ENCODE data around the gene NMT2.

The NMT2 gene

DNA sequence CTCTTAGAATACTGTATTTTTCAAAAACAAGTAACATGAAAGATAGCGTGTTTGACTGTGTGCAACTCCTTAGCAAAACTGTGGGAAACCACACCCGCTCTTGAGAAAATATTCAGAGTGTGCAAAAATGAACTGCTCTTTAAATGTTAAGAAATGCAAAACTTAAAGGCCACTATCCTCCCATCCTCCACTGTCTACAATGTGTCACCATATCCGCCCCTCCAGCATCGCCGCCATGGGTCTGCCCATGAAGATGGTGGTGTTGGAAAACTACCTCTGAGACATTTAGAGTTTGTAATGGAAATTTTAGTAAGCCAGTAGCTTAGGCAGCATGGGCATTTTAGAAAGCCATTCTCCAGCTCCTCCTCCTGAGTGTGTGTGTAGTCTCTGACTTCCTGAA lies 20.1 kb upstream of the NMT2 start:
- H4K20me1 ChIP-seq (ENCODE audit: insufficient read depth, low read length) = no peaks in the 10 kb centered on the region
- H3K4me3 ChIP-seq (ENCODE audit: low read length) = no peak overlapping the region
- no peaks in the 10 kb centered on the region for H3K36me3 ChIP-seq (replicated peaks; ENCODE audit: low read depth, low read length)
- H3K9me3 ChIP-seq (ENCODE audit: insufficient read depth, low read length) = no peaks in the 10 kb centered on the region
- peaks cover 7% of the 10 kb centered on the region for H3K4me1 ChIP-seq (ENCODE audit: low read length)
- H3K4me2 ChIP-seq (ENCODE audit: low read length) = no peak overlapping the region
- H3K27ac ChIP-seq (ENCODE audit: low read length) = no peak overlapping the region
- no peak overlapping the region for H3K9ac ChIP-seq (ENCODE audit: low read length)
- TF ChIP-seq EZH2phosphoT487 (IDR thresholded peaks at IDR 0.05; ENCODE audit: low read depth) = no peak
- TF ChIP-seq, protein P1, sequence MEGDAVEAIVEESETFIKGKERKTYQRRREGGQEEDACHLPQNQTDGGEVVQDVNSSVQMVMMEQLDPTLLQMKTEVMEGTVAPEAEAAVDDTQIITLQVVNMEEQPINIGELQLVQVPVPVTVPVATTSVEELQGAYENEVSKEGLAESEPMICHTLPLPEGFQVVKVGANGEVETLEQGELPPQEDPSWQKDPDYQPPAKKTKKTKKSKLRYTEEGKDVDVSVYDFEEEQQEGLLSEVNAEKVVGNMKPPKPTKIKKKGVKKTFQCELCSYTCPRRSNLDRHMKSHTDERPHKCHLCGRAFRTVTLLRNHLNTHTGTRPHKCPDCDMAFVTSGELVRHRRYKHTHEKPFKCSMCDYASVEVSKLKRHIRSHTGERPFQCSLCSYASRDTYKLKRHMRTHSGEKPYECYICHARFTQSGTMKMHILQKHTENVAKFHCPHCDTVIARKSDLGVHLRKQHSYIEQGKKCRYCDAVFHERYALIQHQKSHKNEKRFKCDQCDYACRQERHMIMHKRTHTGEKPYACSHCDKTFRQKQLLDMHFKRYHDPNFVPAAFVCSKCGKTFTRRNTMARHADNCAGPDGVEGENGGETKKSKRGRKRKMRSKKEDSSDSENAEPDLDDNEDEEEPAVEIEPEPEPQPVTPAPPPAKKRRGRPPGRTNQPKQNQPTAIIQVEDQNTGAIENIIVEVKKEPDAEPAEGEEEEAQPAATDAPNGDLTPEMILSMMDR (IDR thresholded peaks at IDR 0.05; ENCODE audit: low read depth, low read length) = no peak
- H2AFZ ChIP-seq (ENCODE audit: low read depth, low read length) = no peak overlapping the region
- H3K79me2 ChIP-seq (ENCODE audit: low read length) = no peaks in the 10 kb centered on the region
- no peaks in the 10 kb centered on the region for H3K27me3 ChIP-seq (ENCODE audit: low read depth, low read length)

DNA sequence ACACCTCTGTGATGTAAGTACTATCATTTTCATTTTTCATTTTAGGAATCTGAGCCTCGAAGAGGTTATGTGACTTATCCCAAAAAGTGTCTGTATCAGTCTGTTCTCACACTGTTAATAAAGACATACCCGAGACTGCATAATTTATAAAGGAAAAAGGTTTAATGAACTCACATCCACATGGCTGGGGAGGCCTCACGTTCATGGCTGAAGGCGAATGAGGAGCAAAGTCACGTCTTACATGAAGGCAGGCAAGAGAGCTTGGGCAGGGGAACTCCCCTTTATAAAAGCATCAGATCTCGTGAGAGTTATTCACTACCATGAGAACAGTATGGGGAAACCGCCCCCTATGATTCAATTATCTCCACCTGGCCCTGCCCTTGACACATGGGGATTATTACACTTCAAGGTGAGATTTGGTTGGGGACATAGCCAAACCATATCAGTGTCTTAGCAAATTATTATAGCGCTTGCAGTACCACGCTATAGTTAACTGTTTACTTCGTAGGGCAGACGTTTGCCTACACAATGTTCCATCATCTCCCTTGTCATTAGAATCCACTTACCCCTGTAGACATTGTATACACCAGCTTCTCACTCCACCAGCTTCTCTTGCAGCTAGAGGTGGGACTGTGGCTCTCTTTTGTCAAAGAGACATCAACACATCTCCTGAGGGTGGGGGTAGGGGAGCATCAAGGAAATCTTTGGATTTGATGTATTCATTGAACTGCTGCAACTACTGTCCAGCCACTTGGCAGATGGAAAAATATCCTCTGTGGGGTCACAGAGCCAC lies 15.4 kb upstream of the NMT2 start:
- Histone ChIP-seq H3K9ac (ENCODE audit: low read length) (no peak overlapping the region), H3K27me3 (ENCODE audit: low read depth, low read length) (no peaks in the 10 kb centered on the region), H3K79me2 (ENCODE audit: low read length) (no peaks in the 10 kb centered on the region), H2AFZ (ENCODE audit: low read depth, low read length) (no peak overlapping the region), H3K27ac (ENCODE audit: low read length) (no peak overlapping the region), H3K4me1 (ENCODE audit: low read length) (no peaks in the 10 kb centered on the region), H3K36me3 (replicated peaks; ENCODE audit: low read depth, low read length) (no peaks in the 10 kb centered on the region), H3K9me3 (ENCODE audit: insufficient read depth, low read length) (no peaks in the 10 kb centered on the region), H4K20me1 (ENCODE audit: insufficient read depth, low read length) (no peaks in the 10 kb centered on the region), H3K4me3 (ENCODE audit: low read length) (no peak overlapping the region), H3K4me2 (ENCODE audit: low read length) (no peak overlapping the region)
- TF ChIP-seq EZH2phosphoT487 (IDR thresholded peaks at IDR 0.05; ENCODE audit: low read depth) = no peak
- TF ChIP-seq, protein P1 (IDR thresholded peaks at IDR 0.05; ENCODE audit: low read depth, low read length) = no peak

DNA sequence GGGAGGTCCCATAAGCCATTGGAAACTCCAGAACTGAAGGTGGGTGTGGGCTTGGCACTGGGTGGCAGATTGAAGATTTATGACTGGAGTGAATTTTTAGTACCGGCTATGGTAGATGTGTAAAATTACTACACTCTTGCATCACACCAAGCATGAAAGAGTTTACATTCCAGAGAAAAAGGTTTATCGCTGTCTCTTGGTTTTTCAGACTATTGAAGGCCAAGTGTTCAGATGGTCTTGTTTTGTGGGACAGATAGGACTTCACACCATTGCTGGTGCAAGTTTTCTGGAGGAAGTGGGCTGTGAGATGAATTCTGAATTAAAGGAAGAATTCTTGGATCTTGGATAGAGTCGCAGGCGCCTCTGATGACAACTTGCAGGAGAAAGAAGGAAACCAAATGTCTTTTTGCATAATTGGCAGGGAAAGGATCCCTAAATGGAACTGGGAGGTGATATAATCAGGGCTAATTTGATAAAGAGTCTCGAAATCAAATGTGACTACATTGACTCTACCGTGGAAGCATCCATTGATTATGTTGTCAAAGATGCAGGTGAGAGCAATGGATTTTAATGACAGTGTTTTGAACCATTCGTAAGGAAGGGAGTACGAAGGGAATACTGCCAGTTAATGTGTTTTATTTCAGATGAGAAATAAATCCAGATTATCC lies 14.2 kb upstream of the NMT2 start:
- Histone ChIP-seq H3K4me3 (ENCODE audit: low read length) (no peak overlapping the region), H3K9me3 (ENCODE audit: insufficient read depth, low read length) (no peaks in the 10 kb centered on the region), H2AFZ (ENCODE audit: low read depth, low read length) (no peak overlapping the region), H4K20me1 (ENCODE audit: insufficient read depth, low read length) (no peaks in the 10 kb centered on the region), H3K27ac (ENCODE audit: low read length) (no peak overlapping the region), H3K36me3 (replicated peaks; ENCODE audit: low read depth, low read length) (no peaks in the 10 kb centered on the region), H3K27me3 (ENCODE audit: low read depth, low read length) (no peaks in the 10 kb centered on the region), H3K4me2 (ENCODE audit: low read length) (no peak overlapping the region), H3K79me2 (ENCODE audit: low read length) (no peaks in the 10 kb centered on the region), H3K4me1 (ENCODE audit: low read length) (no peaks in the 10 kb centered on the region), H3K9ac (ENCODE audit: low read length) (no peak overlapping the region)
- no peak for TF ChIP-seq EZH2phosphoT487 (IDR thresholded peaks at IDR 0.05; ENCODE audit: low read depth)
- TF ChIP-seq, protein P1 (IDR thresholded peaks at IDR 0.05; ENCODE audit: low read depth, low read length) = no peak

DNA sequence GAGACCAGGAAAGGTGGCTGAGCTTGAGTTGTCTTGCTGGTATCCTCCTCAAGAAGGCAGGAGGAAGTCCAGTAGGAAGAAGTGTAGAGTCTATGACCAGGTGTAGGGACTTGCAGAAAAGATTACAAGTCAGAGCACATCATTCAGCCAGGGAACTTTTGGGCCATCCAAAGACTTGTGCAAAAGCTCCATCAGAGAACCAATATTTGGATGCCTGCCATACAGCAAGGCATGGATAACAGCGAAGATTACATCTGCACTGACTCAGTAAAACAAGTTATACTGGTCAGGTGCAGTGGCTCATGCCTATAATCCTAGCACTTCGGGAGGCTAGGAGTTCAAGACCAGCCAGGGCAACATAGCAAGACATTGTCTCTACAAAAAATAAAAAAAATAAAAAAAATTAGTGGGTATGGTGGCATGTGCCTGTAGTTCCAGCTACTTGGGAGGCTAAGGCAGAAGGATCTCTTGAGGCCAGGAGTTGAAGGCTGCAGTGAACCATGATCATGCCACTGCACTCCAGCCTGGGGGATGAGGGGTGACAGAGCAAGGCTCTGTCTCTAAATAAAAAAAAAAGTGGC lies 13.2 kb upstream of the NMT2 start:
- TF ChIP-seq EZH2phosphoT487 (IDR thresholded peaks at IDR 0.05; ENCODE audit: low read depth) = no peak
- TF ChIP-seq, protein P1 (IDR thresholded peaks at IDR 0.05; ENCODE audit: low read depth, low read length) = no peak
- Histone ChIP-seq H2AFZ (ENCODE audit: low read depth, low read length) (no peak overlapping the region), H3K4me1 (ENCODE audit: low read length) (no peaks in the 10 kb centered on the region), H3K9me3 (ENCODE audit: insufficient read depth, low read length) (no peaks in the 10 kb centered on the region), H3K36me3 (replicated peaks; ENCODE audit: low read depth, low read length) (no peaks in the 10 kb centered on the region), H3K27me3 (ENCODE audit: low read depth, low read length) (no peaks in the 10 kb centered on the region), H3K9ac (ENCODE audit: low read length) (no peak overlapping the region), H3K4me3 (ENCODE audit: low read length) (no peak overlapping the region), H3K79me2 (ENCODE audit: low read length) (no peaks in the 10 kb centered on the region), H3K27ac (ENCODE audit: low read length) (no peak overlapping the region), H4K20me1 (ENCODE audit: insufficient read depth, low read length) (no peaks in the 10 kb centered on the region), H3K4me2 (ENCODE audit: low read length) (no peak overlapping the region)
